GM12878 (cell line): ENCODE data around the gene SF3B2. TPM values are rescaled to one million over a fixed set of nuclear protein-coding genes. Genes with fewer than 3 reads are reported as not detected.

Experiments
- ATAC-seq: fragments of 200-7000 bp; cut with Tn5 transposase; 3 replicates; pipeline ENCODE4 v1.9.1; 2020; ENCODE audit warnings: mild to moderate bottlenecking, moderate library complexity
- BruUV-seq: library from RNA; stranded (reverse); fragments of 400-500 nt; replicated peaks from 2 replicates; lab custom pipeline; 2021; lab: Mats Ljungman, UMichigan
- CTCF ChIA-PET: fragments of 300-600 bp; sonication (Branson Sonifier 250); formaldehyde crosslinking; extraction: SDS; loops from one replicate; lab custom pipeline; 2021; ENCODE audit warnings: inconsistent platforms; lab: Yijun Ruan, JAX
- POLR2A ChIA-PET: fragments of 350-600 bp; formaldehyde crosslinking; extraction: SDS; loops from one replicate; lab custom pipeline; 2021; ENCODE audit warnings: inconsistent platforms; lab: Charles Lee
- RAD21 ChIA-PET: fragments of 300-600 bp; sonication (Branson Sonifier 250); formaldehyde crosslinking; loops from one replicate; lab custom pipeline; 2023; ENCODE audit warnings: antibody characterized with exemption; ENCODE audit not compliant: unreplicated experiment; lab: Charles Lee
- SMC1A ChIA-PET: fragments of 300-600 bp; sonication (Branson Sonifier 250); formaldehyde crosslinking; loops from one replicate; lab custom pipeline; 2023; ENCODE audit not compliant: unreplicated experiment, uncharacterized antibody; lab: Charles Lee
- DNase-seq: peaks from one replicate; pipeline ENCODE4 v3.0.0-alpha.2; 2011; ENCODE audit warnings: low read depth, low spot score
- FAIRE-seq: peaks from 3 replicates; lab custom pipeline; 2011; peaks lifted over from hg19 to GRCh38; lab: Jason Lieb, UNC
- H2AFZ ChIP-seq: 2 replicates; pipeline ENCODE4 v1.6.0; 2011; ENCODE audit warnings: low read depth, low read length, control low read depth; ENCODE audit not compliant: control insufficient read depth
- H3K27ac ChIP-seq: 2 replicates; pipeline ENCODE4 v1.5.1; 2011; ENCODE audit warnings: control low read depth; ENCODE audit not compliant: control insufficient read depth, insufficient read depth
- H3K27me3 ChIP-seq, 2 experiments: replicated peaks in 1 of 2; 2 replicates each; pipeline versions ENCODE4 v1.6.0 to v1.6.1; 2011; ENCODE audit warnings: low read length in 1 of 2; ENCODE audit not compliant: control insufficient read depth in 2 of 2, insufficient read depth in 2 of 2
- H3K36me3 ChIP-seq, 2 experiments: 2 replicates each; pipeline ENCODE4 v1.5.1; 2011; ENCODE audit warnings: low read length in 1 of 2; ENCODE audit not compliant: control insufficient read depth in 2 of 2, insufficient read depth in 2 of 2
- H3K4me1 ChIP-seq: 2 replicates; pipeline ENCODE4 v1.6.1; 2011; ENCODE audit warnings: mild to moderate bottlenecking, low read length, moderate library complexity, mixed read lengths; ENCODE audit not compliant: control insufficient read depth, insufficient read depth
- H3K4me2 ChIP-seq: 2 replicates; pipeline ENCODE4 v1.6.0; 2011; ENCODE audit warnings: control low read depth; ENCODE audit not compliant: control insufficient read depth, insufficient read depth
- H3K4me3 ChIP-seq: fragments of 200-600 bp; sonication (generic); 2 replicates; pipeline ENCODE4 v1.5.1; 2016
- H3K79me2 ChIP-seq: 2 replicates; pipeline ENCODE4 v1.6.0; 2011; ENCODE audit warnings: low read length; ENCODE audit not compliant: control insufficient read depth, insufficient read depth
- H3K9ac ChIP-seq: 2 replicates; pipeline ENCODE4 v1.8.0; 2011; ENCODE audit warnings: low read length, control low read depth, mixed read lengths; ENCODE audit not compliant: control insufficient read depth, insufficient read depth
- H3K9me3 ChIP-seq: replicated peaks from 3 replicates; pipeline ENCODE4 v1.5.1; 2011; ENCODE audit warnings: mild to moderate bottlenecking, low read length; ENCODE audit not compliant: control insufficient read depth, insufficient read depth
- H4K20me1 ChIP-seq: 2 replicates; pipeline ENCODE4 v1.6.0; 2011; ENCODE audit not compliant: control insufficient read depth, insufficient read depth
- ATF7 ChIP-seq: fragments of 450-650 bp; IDR thresholded peaks from 2 replicates; pipeline ENCODE4 v1.6.1; 2016; ENCODE audit warnings: low read depth, mild to moderate bottlenecking
- EED ChIP-seq: sonication (generic); IDR thresholded peaks from 2 replicates; pipeline ENCODE4 v1.6.1; 2016; ENCODE audit warnings: antibody characterized with exemption, low read depth
- EZH2 ChIP-seq: IDR thresholded peaks from 2 replicates; pipeline ENCODE4 v1.6.1; 2012; ENCODE audit warnings: low read depth, mild to moderate bottlenecking, control low read depth, inconsistent platforms, low read length, borderline replicate concordance; ENCODE audit not compliant: control insufficient read depth
- GABPA ChIP-seq: IDR thresholded peaks from 2 replicates; pipeline ENCODE4 v1.6.1; 2014; ENCODE audit warnings: antibody characterized with exemption, low read depth, mild to moderate bottlenecking, inconsistent platforms
- JUND ChIP-seq: IDR thresholded peaks from 2 replicates; pipeline ENCODE4 v1.6.1; 2012; ENCODE audit warnings: low read depth, mild to moderate bottlenecking, low read length, improper control_type of control experiment, moderate library complexity
- RAD21 ChIP-seq: IDR thresholded peaks from 2 replicates; pipeline ENCODE4 v1.6.1; 2011; ENCODE audit warnings: mild to moderate bottlenecking, low read depth, low read length, moderate library complexity; ENCODE audit not compliant: insufficient read depth
- SREBF2 ChIP-seq: IDR thresholded peaks from 2 replicates; pipeline ENCODE4 v1.6.1; 2012; ENCODE audit warnings: mild to moderate bottlenecking, low read length
- TBL1XR1 ChIP-seq: IDR thresholded peaks from 2 replicates; pipeline ENCODE4 v1.6.1; 2012; ENCODE audit warnings: low read depth, low read length, improper control_type of control experiment
- TCF12 ChIP-seq: IDR thresholded peaks from 2 replicates; pipeline ENCODE4 v1.6.1; 2011; ENCODE audit warnings: low read depth, mild to moderate bottlenecking, low read length
- YY1 ChIP-seq: IDR thresholded peaks from 2 replicates; pipeline ENCODE4 v1.6.1; 2011; ENCODE audit warnings: low read depth, mild to moderate bottlenecking, low read length
- WGBS: methylation state at CpG from one replicate; pipeline ENCODE4 v1.1.6; 2016; ENCODE audit warnings: low lambda C conversion rate; ENCODE audit not compliant: insufficient replicate concordance, insufficient coverage; ENCODE audit errors: missing lambda C conversion rate; 5-methylcytosine and 5-hydroxymethylcytosine counted together
- in situ Hi-C: fragments of 300-500 bp; cut with MboI; formaldehyde crosslinking; loops from 9 replicates; pipeline ENCODE4 v1.14.3; 2018; ENCODE audit warnings: mixed read lengths
- intact Hi-C: fragments of 100-400 bp; cut with micrococcal nuclease; formaldehyde crosslinking; loops from one replicate; pipeline ENCODE4 v1.14.2; 2022; ENCODE audit not compliant: unreplicated experiment
- polyA plus RNA-seq, 11 experiments: library from polyadenylated mRNA; depleted of rRNA in 4 of 11; unstranded in 6 of 11; stranded (reverse) in 5 of 11; fragments of >200 nt; fragmentation: Nextera tagmentation in 4 of 11; fragmentation: Illumina TruSeq in 1 of 11; extraction: Ambion mirVana in 4 of 11; extraction: Trizol in 1 of 11; gene quantifications; 1 replicate in 1 of 11; 2 replicates in 10 of 11; pipeline versions ENCODE4 v1.2.1 to v1.2.3, GENCODE V29; 2011 to 2016; ENCODE audit warnings: inconsistent platforms in 2 of 11, missing spikeins in 2 of 11, low read depth in 1 of 11
- total RNA-seq, 4 experiments: library from RNA; depleted of rRNA in 3 of 4; stranded (reverse); fragments of >200 nt in 3 of 4; fragmentation: Illumina TruSeq in 1 of 4; extraction: Trizol in 1 of 4; gene quantifications; 2 replicates each; pipeline versions ENCODE4 v1.2.1 to v1.2.3, GENCODE V29; 2013 to 2021
- TF ChIP-seq, protein P1 (sequence below), 3 experiments: IDR thresholded peaks in 2 of 3; conservative IDR thresholded peaks in 1 of 3; 2 replicates each; pipeline ENCODE4 v1.5.1; 2011; ENCODE audit warnings: low read depth in 3 of 3, low read length in 3 of 3, mild to moderate bottlenecking in 3 of 3, control low read depth in 2 of 3, moderate library complexity in 2 of 3, inconsistent platforms in 1 of 3, mixed read lengths in 1 of 3; ENCODE audit not compliant: control insufficient read depth in 2 of 3, insufficient read depth in 1 of 3; ENCODE audit errors: extremely low read depth in 1 of 3
- TF ChIP-seq, protein P2 (sequence below): IDR thresholded peaks from 2 replicates; pipeline ENCODE4 v1.6.1; 2011; ENCODE audit warnings: low read depth, low read length, improper control_type of control experiment, borderline replicate concordance
- TF ChIP-seq, protein P3 (sequence below): fragments of 450-650 bp; IDR thresholded peaks from 2 replicates; pipeline ENCODE4 v1.6.1; 2017; ENCODE audit warnings: borderline replicate concordance
- TF ChIP-seq, protein P4 (sequence below): fragments of 450-650 bp; formaldehyde crosslinking; IDR thresholded peaks from 2 replicates; pipeline ENCODE4 v1.5.0; 2022; ENCODE audit warnings: mild to moderate bottlenecking, missing genetic modification characterization

Gene SF3B2
- total and polyA plus RNA-seq, 10 of the 15 experiments (the other 5 are each of a cell fraction or from before 2014, with no cell fraction given) = 56.3 to 245 (median 144) TPM

- TF ChIP-seq GABPA (no peak), ATF7 (no peak), JUND (no peak), EZH2 (no peak), RAD21 (no peak), EED (no peak)
- TF ChIP-seq, protein P1, sequence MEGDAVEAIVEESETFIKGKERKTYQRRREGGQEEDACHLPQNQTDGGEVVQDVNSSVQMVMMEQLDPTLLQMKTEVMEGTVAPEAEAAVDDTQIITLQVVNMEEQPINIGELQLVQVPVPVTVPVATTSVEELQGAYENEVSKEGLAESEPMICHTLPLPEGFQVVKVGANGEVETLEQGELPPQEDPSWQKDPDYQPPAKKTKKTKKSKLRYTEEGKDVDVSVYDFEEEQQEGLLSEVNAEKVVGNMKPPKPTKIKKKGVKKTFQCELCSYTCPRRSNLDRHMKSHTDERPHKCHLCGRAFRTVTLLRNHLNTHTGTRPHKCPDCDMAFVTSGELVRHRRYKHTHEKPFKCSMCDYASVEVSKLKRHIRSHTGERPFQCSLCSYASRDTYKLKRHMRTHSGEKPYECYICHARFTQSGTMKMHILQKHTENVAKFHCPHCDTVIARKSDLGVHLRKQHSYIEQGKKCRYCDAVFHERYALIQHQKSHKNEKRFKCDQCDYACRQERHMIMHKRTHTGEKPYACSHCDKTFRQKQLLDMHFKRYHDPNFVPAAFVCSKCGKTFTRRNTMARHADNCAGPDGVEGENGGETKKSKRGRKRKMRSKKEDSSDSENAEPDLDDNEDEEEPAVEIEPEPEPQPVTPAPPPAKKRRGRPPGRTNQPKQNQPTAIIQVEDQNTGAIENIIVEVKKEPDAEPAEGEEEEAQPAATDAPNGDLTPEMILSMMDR (IDR thresholded peaks at IDR 0.05 in 2 of 3, conservative IDR thresholded peaks at IDR 0.05 in 1 of 3; ENCODE audit: control insufficient read depth in 2 of 3, extremely low read depth in 1 of 3, insufficient read depth in 1 of 3, low read depth in 3 of 3, low read length in 3 of 3) = no peak
Measured at GRCh38 chr11:66039765-66040164, 12.4 kb upstream of the SF3B2 start (continued).

DNA sequence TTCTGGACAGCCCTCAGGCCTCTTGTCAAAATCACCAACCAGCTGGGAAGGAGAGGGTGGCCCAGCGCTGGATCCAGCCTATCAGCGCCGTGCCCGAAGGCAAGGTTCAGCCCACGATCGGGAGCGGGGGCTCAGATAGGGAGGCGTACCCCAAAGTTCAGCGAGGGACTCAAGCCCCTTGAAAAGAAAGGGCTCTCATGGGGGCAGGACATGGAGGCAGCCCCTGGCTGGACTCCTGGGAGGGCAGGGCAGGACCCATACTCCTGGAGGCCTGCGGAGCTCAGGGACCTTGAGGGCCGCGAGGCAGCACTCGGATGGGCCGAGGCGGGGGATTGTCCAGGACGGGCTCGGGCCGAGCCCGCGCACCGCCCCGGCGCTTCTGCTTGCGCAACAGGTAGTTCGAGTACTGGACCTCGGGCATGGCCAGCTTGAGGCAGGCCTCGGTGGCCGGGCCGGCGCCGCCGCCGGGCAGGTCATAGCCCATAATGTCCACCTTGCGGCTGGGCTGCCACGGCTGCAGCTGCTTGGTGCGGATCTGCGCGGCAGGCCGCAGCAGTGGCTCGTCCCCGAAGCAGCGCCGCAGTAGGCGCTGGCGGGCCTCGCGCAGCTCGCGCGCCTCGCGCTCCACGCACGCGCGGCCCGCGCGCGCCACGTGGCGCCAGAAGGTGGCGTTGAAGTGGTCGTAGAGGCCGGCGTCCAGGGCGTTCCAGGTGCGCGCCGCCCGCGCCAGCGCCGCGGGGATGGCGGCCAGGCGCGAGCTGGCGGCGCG lies 9.8 kb upstream of the SF3B2 start:
- H4K20me1 ChIP-seq = no peaks in the 10 kb centered on the region
- ATAC-seq (no peak), DNase-seq (no peak), FAIRE-seq (no peak)
- ChIA-PET SMC1A (no interaction called here), RAD21 (no interaction called here), POLR2A (interaction anchor here (0.6 to 1.1 kb wide), 2 partner anchors 10 to 134 kb away, joined by 3 read pairs; partner anchors contain the start of gene SF3B2), CTCF (interaction anchor here (0.7 to 4.3 kb wide), 3 partner anchors 9 to 337 kb away, joined by 3 to 71 read pairs (median 5); partner anchors contain the start of gene PACS1)
- H3K9me3 ChIP-seq = no peaks in the 10 kb centered on the region
- no peaks in the 10 kb centered on the region for H3K27me3 ChIP-seq
- H3K36me3 ChIP-seq = no peaks in the 10 kb centered on the region
- H3K9ac ChIP-seq = no peak overlapping the region
- WGBS = 92% methylated on average over 61 of the region's 81 CpGs
- in situ Hi-C loops (no loop called here), intact Hi-C loops (no loop called here)
- H3K4me3 ChIP-seq = no peak overlapping the region
- H3K4me1 ChIP-seq = peaks cover 2% of the 10 kb centered on the region; the same call in 1 of the 2 replicates
- BruUV-seq = no TSS peak
- H2AFZ ChIP-seq = no peak overlapping the region
- no peak overlapping the region for H3K27ac ChIP-seq
- no peaks in the 10 kb centered on the region for H3K79me2 ChIP-seq
- H3K4me2 ChIP-seq = no peak overlapping the region
- TF ChIP-seq, protein P2, sequence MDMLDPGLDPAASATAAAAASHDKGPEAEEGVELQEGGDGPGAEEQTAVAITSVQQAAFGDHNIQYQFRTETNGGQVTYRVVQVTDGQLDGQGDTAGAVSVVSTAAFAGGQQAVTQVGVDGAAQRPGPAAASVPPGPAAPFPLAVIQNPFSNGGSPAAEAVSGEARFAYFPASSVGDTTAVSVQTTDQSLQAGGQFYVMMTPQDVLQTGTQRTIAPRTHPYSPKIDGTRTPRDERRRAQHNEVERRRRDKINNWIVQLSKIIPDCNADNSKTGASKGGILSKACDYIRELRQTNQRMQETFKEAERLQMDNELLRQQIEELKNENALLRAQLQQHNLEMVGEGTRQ = no peak
- no peak for TF ChIP-seq RAD21
- TF ChIP-seq YY1 = no peak
- TF ChIP-seq TBL1XR1 = no peak
- TF ChIP-seq, protein P3, sequence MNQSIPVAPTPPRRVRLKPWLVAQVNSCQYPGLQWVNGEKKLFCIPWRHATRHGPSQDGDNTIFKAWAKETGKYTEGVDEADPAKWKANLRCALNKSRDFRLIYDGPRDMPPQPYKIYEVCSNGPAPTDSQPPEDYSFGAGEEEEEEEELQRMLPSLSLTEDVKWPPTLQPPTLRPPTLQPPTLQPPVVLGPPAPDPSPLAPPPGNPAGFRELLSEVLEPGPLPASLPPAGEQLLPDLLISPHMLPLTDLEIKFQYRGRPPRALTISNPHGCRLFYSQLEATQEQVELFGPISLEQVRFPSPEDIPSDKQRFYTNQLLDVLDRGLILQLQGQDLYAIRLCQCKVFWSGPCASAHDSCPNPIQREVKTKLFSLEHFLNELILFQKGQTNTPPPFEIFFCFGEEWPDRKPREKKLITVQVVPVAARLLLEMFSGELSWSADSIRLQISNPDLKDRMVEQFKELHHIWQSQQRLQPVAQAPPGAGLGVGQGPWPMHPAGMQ = no peak
- no peak for TF ChIP-seq SREBF2
- TF ChIP-seq TCF12 = no peak
- TF ChIP-seq, protein P4, sequence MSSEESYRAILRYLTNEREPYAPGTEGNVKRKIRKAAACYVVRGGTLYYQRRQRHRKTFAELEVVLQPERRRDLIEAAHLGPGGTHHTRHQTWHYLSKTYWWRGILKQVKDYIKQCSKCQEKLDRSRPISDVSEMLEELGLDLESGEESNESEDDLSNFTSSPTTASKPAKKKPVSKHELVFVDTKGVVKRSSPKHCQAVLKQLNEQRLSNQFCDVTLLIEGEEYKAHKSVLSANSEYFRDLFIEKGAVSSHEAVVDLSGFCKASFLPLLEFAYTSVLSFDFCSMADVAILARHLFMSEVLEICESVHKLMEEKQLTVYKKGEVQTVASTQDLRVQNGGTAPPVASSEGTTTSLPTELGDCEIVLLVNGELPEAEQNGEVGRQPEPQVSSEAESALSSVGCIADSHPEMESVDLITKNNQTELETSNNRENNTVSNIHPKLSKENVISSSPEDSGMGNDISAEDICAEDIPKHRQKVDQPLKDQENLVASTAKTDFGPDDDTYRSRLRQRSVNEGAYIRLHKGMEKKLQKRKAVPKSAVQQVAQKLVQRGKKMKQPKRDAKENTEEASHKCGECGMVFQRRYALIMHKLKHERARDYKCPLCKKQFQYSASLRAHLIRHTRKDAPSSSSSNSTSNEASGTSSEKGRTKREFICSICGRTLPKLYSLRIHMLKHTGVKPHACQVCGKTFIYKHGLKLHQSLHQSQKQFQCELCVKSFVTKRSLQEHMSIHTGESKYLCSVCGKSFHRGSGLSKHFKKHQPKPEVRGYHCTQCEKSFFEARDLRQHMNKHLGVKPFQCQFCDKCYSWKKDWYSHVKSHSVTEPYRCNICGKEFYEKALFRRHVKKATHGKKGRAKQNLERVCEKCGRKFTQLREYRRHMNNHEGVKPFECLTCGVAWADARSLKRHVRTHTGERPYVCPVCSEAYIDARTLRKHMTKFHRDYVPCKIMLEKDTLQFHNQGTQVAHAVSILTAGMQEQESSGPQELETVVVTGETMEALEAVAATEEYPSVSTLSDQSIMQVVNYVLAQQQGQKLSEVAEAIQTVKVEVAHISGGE (CRISPR knock-in tag) = no peak
